Prostate gland (tissue), 2 donors: ENCODE measurements around the gene WDR45.

Experiments
- POLR2A ChIP-seq: fragments of 450-650 bp; IDR thresholded peaks from one replicate; pipeline ENCODE4 v1.6.1; 2016; ENCODE audit warnings: antibody characterized with exemption, mild to moderate bottlenecking
- POLR2AphosphoS5 ChIP-seq: sonication (generic); formaldehyde crosslinking; IDR thresholded peaks from one replicate; pipeline ENCODE4 v1.6.1; 2017; ENCODE audit warnings: antibody characterized with exemption
- TF ChIP-seq, protein P1 (sequence below), 4 experiments: fragments of 200-600 bp in 2 of 4; fragments of 450-650 bp in 2 of 4; sonication (generic) in 2 of 4; IDR thresholded peaks; 1 replicate in 3 of 4; 2 replicates in 1 of 4; pipeline ENCODE4 v1.5.1; 2016 to 2019; ENCODE audit warnings: antibody characterized with exemption in 4 of 4, mild to moderate bottlenecking in 2 of 4, moderate library complexity in 2 of 4

GRCh38 chrX:49030283-49030682, 49.4 kb downstream of the WDR45 start:
- TF ChIP-seq POLR2A (no peak), POLR2AphosphoS5 (no peak)
- TF ChIP-seq, protein P1, sequence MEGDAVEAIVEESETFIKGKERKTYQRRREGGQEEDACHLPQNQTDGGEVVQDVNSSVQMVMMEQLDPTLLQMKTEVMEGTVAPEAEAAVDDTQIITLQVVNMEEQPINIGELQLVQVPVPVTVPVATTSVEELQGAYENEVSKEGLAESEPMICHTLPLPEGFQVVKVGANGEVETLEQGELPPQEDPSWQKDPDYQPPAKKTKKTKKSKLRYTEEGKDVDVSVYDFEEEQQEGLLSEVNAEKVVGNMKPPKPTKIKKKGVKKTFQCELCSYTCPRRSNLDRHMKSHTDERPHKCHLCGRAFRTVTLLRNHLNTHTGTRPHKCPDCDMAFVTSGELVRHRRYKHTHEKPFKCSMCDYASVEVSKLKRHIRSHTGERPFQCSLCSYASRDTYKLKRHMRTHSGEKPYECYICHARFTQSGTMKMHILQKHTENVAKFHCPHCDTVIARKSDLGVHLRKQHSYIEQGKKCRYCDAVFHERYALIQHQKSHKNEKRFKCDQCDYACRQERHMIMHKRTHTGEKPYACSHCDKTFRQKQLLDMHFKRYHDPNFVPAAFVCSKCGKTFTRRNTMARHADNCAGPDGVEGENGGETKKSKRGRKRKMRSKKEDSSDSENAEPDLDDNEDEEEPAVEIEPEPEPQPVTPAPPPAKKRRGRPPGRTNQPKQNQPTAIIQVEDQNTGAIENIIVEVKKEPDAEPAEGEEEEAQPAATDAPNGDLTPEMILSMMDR (IDR thresholded peaks at IDR 0.05) = no peak
